Prostate gland (tissue), 2 donors: ENCODE data around the gene LSAMP.

ENCODE experiments used
- CTCF ChIP-seq, 4 experiments: fragments of 200-600 bp in 2 of 4; fragments of 450-650 bp in 2 of 4; sonication (generic) in 2 of 4; IDR thresholded peaks; 1 replicate in 3 of 4; 2 replicates in 1 of 4; pipeline ENCODE4 v1.5.1; 2016 to 2019; ENCODE audit warnings: antibody characterized with exemption in 4 of 4, mild to moderate bottlenecking in 2 of 4, moderate library complexity in 2 of 4
- POLR2AphosphoS5 ChIP-seq: sonication (generic); formaldehyde crosslinking; IDR thresholded peaks from one replicate; pipeline ENCODE4 v1.6.1; 2017; ENCODE audit warnings: antibody characterized with exemption

DNA sequence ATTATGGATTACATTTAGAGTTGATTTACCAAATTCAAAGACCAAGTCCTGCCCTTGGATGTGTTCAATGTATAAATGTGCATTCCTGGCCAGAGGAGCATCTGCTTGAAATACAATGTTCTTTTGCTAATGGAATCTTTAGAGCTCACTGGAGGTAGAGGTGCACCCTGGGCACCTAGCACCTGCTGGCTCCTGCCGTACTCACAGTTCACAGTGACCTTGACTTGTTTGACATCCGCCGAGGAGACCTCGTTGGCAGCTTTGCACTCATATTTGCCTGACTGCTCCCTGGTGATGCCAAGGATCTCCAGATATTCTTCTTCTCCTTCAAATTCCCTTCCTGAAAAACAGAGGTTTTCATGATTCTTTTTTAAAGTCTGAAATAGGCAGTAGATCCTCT, 593.0 kb downstream of the LSAMP start:
- TF ChIP-seq POLR2AphosphoS5 (no peak), CTCF (IDR thresholded peaks at IDR 0.05) (no peak)
